Astrocyte (in vitro differentiated cells and primary cell): ENCODE results near the gene ACIN1. TPM values are rescaled to one million over a fixed set of nuclear protein-coding genes. Genes with fewer than 3 reads are reported as not detected.

ENCODE experiments used
- DNase-seq: peaks from one replicate; pipeline ENCODE4 v3.0.0-alpha.2; 2010; ENCODE audit warnings: low read depth
- FAIRE-seq: peaks from 2 replicates; lab custom pipeline; 2011; peaks lifted over from hg19 to GRCh38; lab: Jason Lieb, UNC
- H2AFZ ChIP-seq: 2 replicates; pipeline ENCODE4 v1.6.0; 2012; ENCODE audit warnings: low read depth, low read length, inconsistent platforms
- H3K27ac ChIP-seq: 2 replicates; pipeline ENCODE4 v1.5.1; 2011; ENCODE audit warnings: low read depth, low read length, inconsistent platforms
- H3K27me3 ChIP-seq: 2 replicates; pipeline ENCODE4 v1.6.0; 2011; ENCODE audit warnings: low read length, inconsistent platforms; ENCODE audit not compliant: insufficient read depth
- H3K36me3 ChIP-seq: 2 replicates; pipeline ENCODE4 v1.5.1; 2011; ENCODE audit warnings: low read length, inconsistent platforms; ENCODE audit not compliant: insufficient read depth
- H3K4me1 ChIP-seq: 2 replicates; pipeline ENCODE4 v1.5.1; 2011; ENCODE audit warnings: low read length, inconsistent platforms; ENCODE audit not compliant: insufficient read depth
- H3K4me2 ChIP-seq: 2 replicates; pipeline ENCODE4 v1.6.0; 2012; ENCODE audit warnings: low read length, inconsistent platforms
- H3K4me3 ChIP-seq: 2 replicates; pipeline ENCODE4 v1.5.1; 2011; ENCODE audit warnings: low read depth, mild to moderate bottlenecking, low read length, inconsistent platforms; ENCODE audit not compliant: insufficient read depth
- H3K79me2 ChIP-seq: 2 replicates; pipeline ENCODE4 v1.6.0; 2012; ENCODE audit warnings: mild to moderate bottlenecking, low read length, inconsistent platforms; ENCODE audit not compliant: insufficient read depth
- H3K9ac ChIP-seq: 2 replicates; pipeline ENCODE4 v1.6.0; 2012; ENCODE audit warnings: mild to moderate bottlenecking, low read length, inconsistent platforms
- H3K9me3 ChIP-seq: 2 replicates; pipeline ENCODE4 v1.5.1; 2012; ENCODE audit warnings: low read depth, mild to moderate bottlenecking, low read length, inconsistent platforms; ENCODE audit not compliant: insufficient read depth
- H4K20me1 ChIP-seq: 2 replicates; pipeline ENCODE4 v1.6.0; 2012; ENCODE audit warnings: low read length, inconsistent platforms; ENCODE audit not compliant: insufficient read depth
- H3K27ac Mint-ChIP-seq: one replicate; pipeline ENCODE4 v1.8.0; 2021; ENCODE audit warnings: mild to moderate bottlenecking, mixed read lengths; ENCODE audit not compliant: unreplicated experiment
- H3K27me3 Mint-ChIP-seq: one replicate; pipeline ENCODE4 v1.8.0; 2021; ENCODE audit warnings: low read depth, mixed read lengths; ENCODE audit not compliant: unreplicated experiment
- H3K36me3 Mint-ChIP-seq: one replicate; pipeline ENCODE4 v1.8.0; 2021; ENCODE audit warnings: low read depth, mixed read lengths; ENCODE audit not compliant: unreplicated experiment
- H3K4me1 Mint-ChIP-seq: one replicate; pipeline ENCODE4 v1.8.0; 2021; ENCODE audit warnings: low read depth, mixed read lengths; ENCODE audit not compliant: unreplicated experiment
- H3K4me3 Mint-ChIP-seq: one replicate; pipeline ENCODE4 v1.8.0; 2021; ENCODE audit warnings: mild to moderate bottlenecking, moderate library complexity, mixed read lengths; ENCODE audit not compliant: unreplicated experiment
- H3K9me3 Mint-ChIP-seq: one replicate; pipeline ENCODE4 v1.8.0; 2021; ENCODE audit warnings: mild to moderate bottlenecking, mixed read lengths; ENCODE audit not compliant: unreplicated experiment
- EZH2 ChIP-seq: IDR thresholded peaks from 2 replicates; pipeline ENCODE4 v1.6.1; 2012; ENCODE audit warnings: mild to moderate bottlenecking, low read length, inconsistent platforms; ENCODE audit not compliant: insufficient read depth
- total RNA-seq: library from RNA; stranded (reverse); gene quantifications from 2 replicates; pipeline ENCODE4 v1.2.1, GENCODE V29; 2021
- TF ChIP-seq, protein P1 (sequence below): IDR thresholded peaks from 2 replicates; pipeline ENCODE4 v1.5.1; 2011; ENCODE audit warnings: low read depth, mild to moderate bottlenecking, inconsistent platforms, low read length, moderate library complexity; ENCODE audit not compliant: insufficient read depth

Gene ACIN1
- total RNA-seq, 1 donor from 2014 or later = 208 TPM

DNA sequence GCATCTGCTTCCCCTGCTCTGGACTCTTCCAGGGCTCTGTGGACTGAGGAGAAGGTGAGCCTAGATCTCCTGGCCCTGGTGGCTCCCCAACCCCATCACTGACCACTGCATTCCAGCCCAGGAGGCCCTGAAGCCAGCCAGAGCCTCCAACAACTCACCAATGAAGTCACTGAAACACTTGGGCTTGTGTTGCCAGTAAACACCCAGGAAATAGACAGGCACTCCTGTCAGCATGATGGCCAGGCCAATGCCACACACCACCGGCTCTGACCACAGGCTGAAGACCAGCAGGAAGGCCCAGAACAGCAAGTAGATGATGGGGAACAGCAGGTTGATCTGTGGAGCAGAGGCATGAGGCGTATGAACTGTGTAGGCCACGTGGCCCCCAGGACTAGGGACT lies 32.9 kb upstream of the ACIN1 start:
- no peak for FAIRE-seq
- peaks cover 4% of the 10 kb centered on the region for H3K36me3 Mint-ChIP-seq

DNA sequence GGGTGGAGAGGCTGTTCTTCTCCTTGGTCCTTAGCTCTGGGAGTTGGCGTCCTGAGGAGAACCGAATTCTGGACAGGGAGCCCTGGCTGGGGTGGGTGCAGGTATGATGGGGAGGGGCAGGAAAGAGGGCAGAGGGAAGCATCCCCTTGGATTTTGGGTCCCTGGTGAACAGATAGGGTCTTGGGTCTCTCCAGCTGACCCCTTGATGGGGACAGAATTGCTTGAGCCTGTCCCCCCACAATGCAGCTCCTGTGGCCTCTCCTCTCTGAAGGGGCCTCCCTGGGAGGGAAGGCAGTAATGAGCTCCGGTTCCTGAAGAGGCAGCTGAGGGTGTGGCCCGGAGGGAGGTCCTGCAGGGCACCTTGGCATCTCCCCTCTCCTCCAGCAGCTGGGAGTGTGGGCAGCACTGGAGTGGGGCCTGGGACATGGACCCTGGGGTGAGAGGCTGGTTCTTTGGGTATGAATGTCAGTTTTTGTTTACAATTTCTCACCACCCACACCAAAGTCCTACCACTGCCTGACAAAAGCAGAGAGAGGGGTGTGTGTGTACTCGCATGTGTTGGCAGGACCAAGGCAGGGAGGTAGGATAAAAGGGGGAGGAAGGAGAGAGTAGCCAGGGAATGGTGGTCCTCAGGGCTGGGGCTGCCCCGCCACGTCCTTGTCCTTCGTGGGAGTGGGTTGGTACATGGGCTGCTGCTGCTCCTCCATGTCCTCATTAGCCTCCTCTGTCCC lies 31.8 kb upstream of the ACIN1 start:
- H3K9me3 ChIP-seq = no peaks in the 10 kb centered on the region
- no peaks in the 10 kb centered on the region for H3K79me2 ChIP-seq
- peaks cover under 1% of the 10 kb centered on the region for H3K4me1 Mint-ChIP-seq
- no peak overlapping the region for H3K4me3 ChIP-seq
- peaks cover 2% of the 10 kb centered on the region for H3K4me1 ChIP-seq
- no peaks in the 10 kb centered on the region for H3K9me3 Mint-ChIP-seq
- H3K4me2 ChIP-seq = no peak overlapping the region
- H3K4me3 Mint-ChIP-seq = no peak overlapping the region
- no peak overlapping the region for H3K27ac ChIP-seq
- peaks cover 4% of the 10 kb centered on the region for H3K36me3 Mint-ChIP-seq
- no peak for DNase-seq
- no peak overlapping the region for H2AFZ ChIP-seq
- H3K27ac Mint-ChIP-seq = no peak overlapping the region
- no peak overlapping the region for H3K9ac ChIP-seq
- TF ChIP-seq, protein P1, sequence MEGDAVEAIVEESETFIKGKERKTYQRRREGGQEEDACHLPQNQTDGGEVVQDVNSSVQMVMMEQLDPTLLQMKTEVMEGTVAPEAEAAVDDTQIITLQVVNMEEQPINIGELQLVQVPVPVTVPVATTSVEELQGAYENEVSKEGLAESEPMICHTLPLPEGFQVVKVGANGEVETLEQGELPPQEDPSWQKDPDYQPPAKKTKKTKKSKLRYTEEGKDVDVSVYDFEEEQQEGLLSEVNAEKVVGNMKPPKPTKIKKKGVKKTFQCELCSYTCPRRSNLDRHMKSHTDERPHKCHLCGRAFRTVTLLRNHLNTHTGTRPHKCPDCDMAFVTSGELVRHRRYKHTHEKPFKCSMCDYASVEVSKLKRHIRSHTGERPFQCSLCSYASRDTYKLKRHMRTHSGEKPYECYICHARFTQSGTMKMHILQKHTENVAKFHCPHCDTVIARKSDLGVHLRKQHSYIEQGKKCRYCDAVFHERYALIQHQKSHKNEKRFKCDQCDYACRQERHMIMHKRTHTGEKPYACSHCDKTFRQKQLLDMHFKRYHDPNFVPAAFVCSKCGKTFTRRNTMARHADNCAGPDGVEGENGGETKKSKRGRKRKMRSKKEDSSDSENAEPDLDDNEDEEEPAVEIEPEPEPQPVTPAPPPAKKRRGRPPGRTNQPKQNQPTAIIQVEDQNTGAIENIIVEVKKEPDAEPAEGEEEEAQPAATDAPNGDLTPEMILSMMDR = no peak
- TF ChIP-seq EZH2 = no peak
- no peaks in the 10 kb centered on the region for H4K20me1 ChIP-seq
- FAIRE-seq = no peak
- H3K27me3 Mint-ChIP-seq = peaks cover 22% of the 10 kb centered on the region
- H3K27me3 ChIP-seq = peaks cover 15% of the 10 kb centered on the region
- H3K36me3 ChIP-seq = no peaks in the 10 kb centered on the region

More for the DNA sequence above, 32.9 kb upstream of the ACIN1 start:
- H3K4me3 Mint-ChIP-seq = no peak overlapping the region
- no peak for DNase-seq
- no peak overlapping the region for H3K27ac Mint-ChIP-seq
- Histone ChIP-seq H3K9me3 (no peaks in the 10 kb centered on the region), H3K9ac (no peak overlapping the region), H3K36me3 (no peaks in the 10 kb centered on the region), H3K79me2 (no peaks in the 10 kb centered on the region), H3K4me2 (no peak overlapping the region), H3K27me3 (peaks cover 15% of the 10 kb centered on the region), H3K4me1 (no peaks in the 10 kb centered on the region), H2AFZ (no peak overlapping the region), H4K20me1 (no peaks in the 10 kb centered on the region), H3K4me3 (no peak overlapping the region), H3K27ac (no peak overlapping the region)
- no peaks in the 10 kb centered on the region for H3K9me3 Mint-ChIP-seq
- H3K27me3 Mint-ChIP-seq = peaks cover 22% of the 10 kb centered on the region
- H3K4me1 Mint-ChIP-seq = no peaks in the 10 kb centered on the region
- TF ChIP-seq, protein P1 = no peak

DNA sequence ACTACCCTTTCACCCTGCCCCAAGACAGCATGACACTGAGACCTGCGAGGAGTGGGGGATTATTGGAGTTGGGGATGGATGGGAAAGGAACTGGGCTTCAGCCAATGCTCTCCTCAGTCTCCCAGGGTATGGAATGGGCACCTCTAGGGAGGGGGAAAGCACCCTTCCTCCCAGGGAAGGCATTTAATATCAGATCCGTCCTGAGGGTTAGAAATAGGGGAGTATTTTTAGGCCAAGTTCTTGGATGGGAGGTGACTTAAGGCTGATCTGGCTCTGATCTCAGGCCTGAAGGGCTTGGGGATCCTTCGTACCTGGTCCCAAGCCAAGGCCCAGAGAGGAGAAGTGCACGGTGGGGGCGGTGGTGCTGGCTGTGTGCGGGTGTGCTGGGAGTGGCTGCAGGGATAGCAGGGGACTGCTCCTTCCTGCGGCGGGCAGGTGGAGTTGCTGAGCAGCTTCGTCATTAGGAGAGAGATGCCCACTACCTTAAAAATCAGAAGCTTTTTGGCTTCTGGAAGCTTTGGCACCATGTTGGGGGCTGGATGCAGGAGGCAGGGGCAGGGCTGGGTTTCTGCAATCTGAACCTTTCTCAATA lies 31.1 kb upstream of the ACIN1 start:
- Histone ChIP-seq H3K9me3 (no peaks in the 10 kb centered on the region), H2AFZ (no peak overlapping the region), H3K27ac (no peak overlapping the region), H4K20me1 (no peaks in the 10 kb centered on the region), H3K9ac (no peak overlapping the region), H3K79me2 (no peaks in the 10 kb centered on the region), H3K4me3 (no peak overlapping the region), H3K4me1 (peaks cover 9% of the 10 kb centered on the region), H3K4me2 (no peak overlapping the region), H3K27me3 (peaks cover 9% of the 10 kb centered on the region), H3K36me3 (no peaks in the 10 kb centered on the region)
- FAIRE-seq (no peak), DNase-seq (no peak)
- Mint-ChIP-seq H3K36me3 (peaks cover 4% of the 10 kb centered on the region), H3K4me3 (no peak overlapping the region), H3K27me3 (peaks cover 22% of the 10 kb centered on the region), H3K9me3 (no peaks in the 10 kb centered on the region), H3K27ac (no peak overlapping the region), H3K4me1 (peaks cover 7% of the 10 kb centered on the region)
- TF ChIP-seq EZH2 = no peak
- TF ChIP-seq, protein P1 = no peak
